Loucy (cell line): ENCODE data around the gene R3HDML.

ENCODE experiments used
- H2AFZ ChIP-seq: fragments of 200-600 bp; sonication (generic); 2 replicates; pipeline ENCODE4 v1.6.0; 2016; ENCODE audit warnings: antibody characterized with exemption, mild to moderate bottlenecking, low read length, moderate library complexity
- H3F3A ChIP-seq: fragments of 200-600 bp; 2 replicates; pipeline ENCODE4 v1.6.0; 2016; ENCODE audit warnings: antibody characterized with exemption, low read depth, mild to moderate bottlenecking
- H3K27me3 ChIP-seq: fragments of 200-600 bp; sonication (generic); 2 replicates; pipeline ENCODE4 v1.6.1; 2014; ENCODE audit warnings: low read length, mild to moderate bottlenecking; ENCODE audit not compliant: insufficient read depth, poor library complexity, severe bottlenecking
- H3K36me3 ChIP-seq: fragments of 200-600 bp; sonication (generic); 2 replicates; pipeline ENCODE4 v1.6.1; 2016; ENCODE audit warnings: low read length; ENCODE audit not compliant: insufficient read depth
- H3K4me1 ChIP-seq: fragments of 200-600 bp; sonication (generic); 2 replicates; pipeline ENCODE4 v1.5.1; 2014; ENCODE audit warnings: low read length, mild to moderate bottlenecking; ENCODE audit not compliant: insufficient read depth, poor library complexity, severe bottlenecking
- H3K4me2 ChIP-seq: fragments of 200-600 bp; sonication (generic); 2 replicates; pipeline ENCODE4 v1.6.0; 2014; ENCODE audit warnings: antibody characterized with exemption, low read length, low read depth, mild to moderate bottlenecking; ENCODE audit not compliant: poor library complexity, severe bottlenecking
- H3K4me3 ChIP-seq: fragments of 200-600 bp; sonication (generic); 2 replicates; pipeline ENCODE4 v1.5.1; 2014; ENCODE audit warnings: low read length, mild to moderate bottlenecking, mixed read lengths; ENCODE audit not compliant: poor library complexity, severe bottlenecking
- H3K79me2 ChIP-seq: fragments of 200-600 bp; sonication (generic); 2 replicates; pipeline ENCODE4 v1.6.1; 2014; ENCODE audit warnings: low read length; ENCODE audit not compliant: insufficient read depth
- H3K9ac ChIP-seq: fragments of 200-600 bp; sonication (generic); 2 replicates; pipeline ENCODE4 v1.6.0; 2014; ENCODE audit warnings: mild to moderate bottlenecking, low read depth, low read length, moderate library complexity; ENCODE audit not compliant: poor library complexity, severe bottlenecking
- H3K9me2 ChIP-seq: fragments of 200-600 bp; sonication (generic); replicated peaks from 2 replicates; pipeline ENCODE4 v1.6.1; 2016; ENCODE audit warnings: low read depth, low read length, mixed read lengths
- H3K9me3 ChIP-seq: fragments of 200-600 bp; sonication (generic); 2 replicates; pipeline ENCODE4 v1.6.1; 2014; ENCODE audit warnings: mild to moderate bottlenecking, antibody characterized with exemption, low read length, low read depth; ENCODE audit not compliant: insufficient read depth
- H4K20me1 ChIP-seq: fragments of 200-600 bp; sonication (generic); 2 replicates; pipeline ENCODE4 v1.6.0; 2014; ENCODE audit warnings: antibody characterized with exemption, low read length, mild to moderate bottlenecking; ENCODE audit not compliant: insufficient read depth, poor library complexity, severe bottlenecking
- CTCF ChIP-seq: fragments of 200-600 bp; sonication (generic); conservative IDR thresholded peaks from 2 replicates; pipeline ENCODE4 v1.5.1; 2014; ENCODE audit warnings: mild to moderate bottlenecking, antibody characterized with exemption, low read length
- EZH2phosphoT487 ChIP-seq: fragments of 200-600 bp; IDR thresholded peaks from 2 replicates; pipeline ENCODE4 v1.6.1; 2018; ENCODE audit warnings: antibody characterized with exemption, mild to moderate bottlenecking, moderate library complexity, borderline replicate concordance

Gene R3HDML

GRCh38 chr20:44394452-44394701 lies 57.5 kb downstream of the R3HDML start:
- H3K36me3 ChIP-seq: no peaks in the 10 kb centered on the region
- H3F3A ChIP-seq: no peaks in the 10 kb centered on the region
- TF ChIP-seq EZH2phosphoT487: no peak
- no peak for TF ChIP-seq CTCF
- no peak overlapping the region for H3K4me3 ChIP-seq
- H2AFZ ChIP-seq: no peak overlapping the region
- H3K9me3 ChIP-seq: no peaks in the 10 kb centered on the region
- H4K20me1 ChIP-seq: no peaks in the 10 kb centered on the region
- H3K79me2 ChIP-seq: no peaks in the 10 kb centered on the region
- H3K9ac ChIP-seq: no peak overlapping the region
- no peak overlapping the region for H3K4me2 ChIP-seq
- no peaks in the 10 kb centered on the region for H3K4me1 ChIP-seq
- H3K9me2 ChIP-seq: no peaks in the 10 kb centered on the region
- H3K27me3 ChIP-seq: no peaks in the 10 kb centered on the region

- no peaks in the 10 kb centered on the region for H3K9me2 ChIP-seq
- H3K4me2 ChIP-seq: no peak overlapping the region
- H3K79me2 ChIP-seq: no peaks in the 10 kb centered on the region
- H3K9ac ChIP-seq: no peak overlapping the region
- no peak overlapping the region for H2AFZ ChIP-seq
- no peaks in the 10 kb centered on the region for H3K36me3 ChIP-seq
- H3F3A ChIP-seq: no peaks in the 10 kb centered on the region
- TF ChIP-seq CTCF (no peak), EZH2phosphoT487 (no peak)
- no peak overlapping the region for H3K4me3 ChIP-seq
- H3K9me3 ChIP-seq: no peaks in the 10 kb centered on the region
- no peaks in the 10 kb centered on the region for H3K4me1 ChIP-seq
- H4K20me1 ChIP-seq: no peaks in the 10 kb centered on the region
- no peaks in the 10 kb centered on the region for H3K27me3 ChIP-seq
Measured at GRCh38 chr20:44394702-44395460, 58.0 kb downstream of the R3HDML start.

GRCh38 chr20:44395461-44396340 lies 58.9 kb downstream of the R3HDML start:
- Histone ChIP-seq H3K9ac (no peak overlapping the region), H3K36me3 (no peaks in the 10 kb centered on the region), H3K9me2 (no peaks in the 10 kb centered on the region), H2AFZ (no peak overlapping the region), H3K9me3 (no peaks in the 10 kb centered on the region), H4K20me1 (no peaks in the 10 kb centered on the region), H3K4me2 (no peak overlapping the region), H3K27me3 (no peaks in the 10 kb centered on the region), H3K79me2 (no peaks in the 10 kb centered on the region), H3K4me3 (no peak overlapping the region), H3F3A (no peaks in the 10 kb centered on the region), H3K4me1 (no peaks in the 10 kb centered on the region)
- TF ChIP-seq CTCF: no peak
- TF ChIP-seq EZH2phosphoT487: no peak
